NCI-H82 treated with DMSO at 0.1 percent for 48 hours (cell line): ENCODE results near the gene ATP5F1E.
"Not testable (repeated sequence)": the region's sequence is repeated elsewhere in the genome, so short reads cannot be mapped to it uniquely, and the experiment has no call there.

Source experiments
- DNase-seq: peaks from one replicate; lab custom pipeline; 2025; ENCODE audit not compliant: unreplicated experiment; lab: John Stamatoyannopoulos, UW

ATP5F1E gene

GRCh38 chr20:59043698-59044097 lies 11.6 kb upstream of the ATP5F1E start:
- no peak for DNase-seq

GRCh38 chr20:59042796-59043631 lies 10.9 kb upstream of the ATP5F1E start:
- peak; percentile 58 for DNase-seq

- no peak for DNase-seq
Observed at GRCh38 chr20:59042151-59042795, 10.1 kb upstream of the ATP5F1E start, which contains the start of gene PRELID3B. PRELID3B (minus strand) TSS chr20:59042786; CDS start chr20:59042730, 56 bp downstream.

- not testable (repeated sequence) for DNase-seq
Observed at GRCh38 chr20:59041487-59041886, 9.4 kb upstream of the ATP5F1E start.

GRCh38 chr20:59040667-59041066 lies 8.5 kb upstream of the ATP5F1E start:
- no peak for DNase-seq

GRCh38 chr20:59039233-59039632 lies 7.1 kb upstream of the ATP5F1E start:
- no peak for DNase-seq

GRCh38 chr20:59037386-59037785 lies 5.3 kb upstream of the ATP5F1E start:
- no peak for DNase-seq

- DNase-seq, result no peak
Observed at GRCh38 chr20:59035381-59035780, 3.2 kb upstream of the ATP5F1E start.

- no peak for DNase-seq
Observed at GRCh38 chr20:59033616-59034165, 1.6 kb upstream of the ATP5F1E start.

- DNase-seq, result no peak
Observed at GRCh38 chr20:59033093-59033492, 958 bp upstream of the ATP5F1E start.

- peak; percentile 60 for DNase-seq
Observed at GRCh38 chr20:59032713-59033059, 551 bp upstream of the ATP5F1E start.

GRCh38 chr20:59031564-59032022 lies 542 bp downstream of the ATP5F1E start:
- DNase-seq, result no peak

- DNase-seq, result no peak
Observed at GRCh38 chr20:59030911-59031563, 1.1 kb downstream of the ATP5F1E start.

GRCh38 chr20:59028812-59029211 lies 3.3 kb downstream of the ATP5F1E start:
- DNase-seq, result no peak

- DNase-seq, result no peak
Observed at GRCh38 chr20:59027741-59028320, 4.3 kb downstream of the ATP5F1E start.

GRCh38 chr20:59026904-59027740 lies 5.0 kb downstream of the ATP5F1E start:
- no peak for DNase-seq

- no peak for DNase-seq
Observed at GRCh38 chr20:59025511-59025910, 6.6 kb downstream of the ATP5F1E start.

- no peak for DNase-seq
Observed at GRCh38 chr20:59025086-59025485, 7.0 kb downstream of the ATP5F1E start.

GRCh38 chr20:59024111-59024530 lies 8.0 kb downstream of the ATP5F1E start:
- no peak for DNase-seq

- no peak for DNase-seq
Observed at GRCh38 chr20:59023616-59024015, 8.5 kb downstream of the ATP5F1E start.
